ENCODE data around the gene SUMF2. TPM values are rescaled to one million over a fixed set of nuclear protein-coding genes. Genes with fewer than 3 reads are reported as not detected.
"Not testable (repeated sequence)": the region's sequence is repeated elsewhere in the genome, so short reads cannot be mapped to it uniquely, and the experiment has no call there.

The SUMF2 gene
- total RNA-seq, 1 donor from 2014 or later: 158 TPM

GRCh38 chr7:56046721-56047445 lies 17.2 kb upstream of the SUMF2 start:
- intact Hi-C loops (cut with micrococcal nuclease): no loop called here
- no peak for DNase-seq (ENCODE audit: low spot score)
- H3K27me3 Mint-ChIP-seq (ENCODE audit: low read depth): no peaks in the 10 kb centered on the region
- H3K4me3 Mint-ChIP-seq (ENCODE audit: low read depth): no peak overlapping the region
- H3K4me1 Mint-ChIP-seq (ENCODE audit: low read depth): peaks cover 11% of the 10 kb centered on the region
- H3K36me3 Mint-ChIP-seq (ENCODE audit: low read depth): peaks cover 19% of the 10 kb centered on the region
- no peak overlapping the region for H3K27ac Mint-ChIP-seq
- no peaks in the 10 kb centered on the region for H3K9me3 Mint-ChIP-seq

- DNase-seq (ENCODE audit: low spot score); H3K4me3 Mint-ChIP-seq (ENCODE audit: low read depth); H3K27ac Mint-ChIP-seq; H3K9me3 Mint-ChIP-seq; intact Hi-C loops (cut with micrococcal nuclease); H3K27me3 Mint-ChIP-seq (ENCODE audit: low read depth): not testable (repeated sequence)
- Mint-ChIP-seq H3K36me3 (ENCODE audit: low read depth) (peaks cover 18% of the 10 kb centered on the region), H3K4me1 (ENCODE audit: low read depth) (peaks cover 11% of the 10 kb centered on the region)
Measured at GRCh38 chr7:56047446-56048116, 16.5 kb upstream of the SUMF2 start.

- Mint-ChIP-seq H3K4me3 (ENCODE audit: low read depth) (no peak overlapping the region), H3K27ac (no peak overlapping the region), H3K27me3 (ENCODE audit: low read depth) (no peaks in the 10 kb centered on the region), H3K4me1 (ENCODE audit: low read depth) (peaks cover 16% of the 10 kb centered on the region), H3K36me3 (ENCODE audit: low read depth) (peaks cover 23% of the 10 kb centered on the region), H3K9me3 (no peaks in the 10 kb centered on the region)
- intact Hi-C loops (cut with micrococcal nuclease): no loop called here
- DNase-seq (ENCODE audit: low spot score): no peak
Measured at GRCh38 chr7:56048245-56048644, 15.8 kb upstream of the SUMF2 start.

- intact Hi-C loops (cut with micrococcal nuclease); H3K9me3 Mint-ChIP-seq; H3K4me3 Mint-ChIP-seq (ENCODE audit: low read depth); H3K27ac Mint-ChIP-seq; H3K27me3 Mint-ChIP-seq (ENCODE audit: low read depth); DNase-seq (ENCODE audit: low spot score): not testable (repeated sequence)
- Mint-ChIP-seq H3K36me3 (ENCODE audit: low read depth) (peaks cover 28% of the 10 kb centered on the region), H3K4me1 (ENCODE audit: low read depth) (peaks cover 17% of the 10 kb centered on the region)
Measured at GRCh38 chr7:56048763-56049162, 15.3 kb upstream of the SUMF2 start.

- peaks cover 46% of the 10 kb centered on the region for H3K36me3 Mint-ChIP-seq (ENCODE audit: low read depth)
- intact Hi-C loops (cut with micrococcal nuclease): loop anchor here (1.0 to 5.0 kb wide), 7 partner anchors 13 to 479 kb away; partner anchors contain the start of genes CHCHD2, MRPS17, NIPSNAP2 and SUMF2
Measured at GRCh38 chr7:56051053-56051338, 13.1 kb upstream of the SUMF2 start.

GRCh38 chr7:56051339-56052191 lies 12.5 kb upstream of the SUMF2 start, which contains the start of the genes CCT6A and PSPH:
Gene CCT6A, plus strand, starts transcription at chr7:56051765. Its CDS starts 84 bp downstream, at chr7:56051849.
Gene PSPH, minus strand, starts transcription at chr7:56051444. Its CDS starts 30,232 bp downstream, at chr7:56021212.
- Mint-ChIP-seq H3K27ac (peak within 1 kb of the TSS; percentile 93), H3K9me3 (no peaks in the 10 kb centered on the region), H3K36me3 (ENCODE audit: low read depth) (peaks cover 51% of the 10 kb centered on the region)

More at GRCh38 chr7:56051053-56051338, 13.1 kb upstream of the SUMF2 start:
- DNase-seq (ENCODE audit: low spot score): no peak
- Mint-ChIP-seq H3K27ac (peak overlapping the region; percentile 93), H3K27me3 (ENCODE audit: low read depth) (no peaks in the 10 kb centered on the region), H3K9me3 (no peaks in the 10 kb centered on the region), H3K4me1 (ENCODE audit: low read depth) (peaks cover 34% of the 10 kb centered on the region), H3K4me3 (ENCODE audit: low read depth) (peak overlapping the region; percentile 95)

GRCh38 chr7:56053379-56053778 lies 10.7 kb upstream of the SUMF2 start:
- Mint-ChIP-seq H3K27ac (peak overlapping the region; percentile 63), H3K36me3 (ENCODE audit: low read depth) (peaks cover 67% of the 10 kb centered on the region)
- intact Hi-C loops (cut with micrococcal nuclease): loop anchor here (5.0 kb wide), 1 partner anchor 481 kb away; the partner anchor contains the start of gene VOPP1

More at GRCh38 chr7:56051339-56052191, 12.5 kb upstream of the SUMF2 start, which contains the start of the genes CCT6A and PSPH:
- intact Hi-C loops (cut with micrococcal nuclease): loop anchor here (1.0 to 5.0 kb wide), 7 partner anchors 13 to 479 kb away; partner anchors contain the start of genes CHCHD2, MRPS17, NIPSNAP2 and SUMF2
- Mint-ChIP-seq H3K4me3 (ENCODE audit: low read depth) (peak within 1 kb of the TSS; percentile 95), H3K4me1 (ENCODE audit: low read depth) (peaks cover 36% of the 10 kb centered on the region), H3K27me3 (ENCODE audit: low read depth) (no peaks in the 10 kb centered on the region)
- DNase-seq (ENCODE audit: low spot score): peak; percentile 87

GRCh38 chr7:56053993-56054392 lies 10.1 kb upstream of the SUMF2 start:
- Mint-ChIP-seq H3K4me1 (ENCODE audit: low read depth) (peaks cover 33% of the 10 kb centered on the region), H3K27me3 (ENCODE audit: low read depth) (no peaks in the 10 kb centered on the region), H3K27ac (no peak overlapping the region), H3K36me3 (ENCODE audit: low read depth) (peaks cover 73% of the 10 kb centered on the region), H3K9me3 (no peaks in the 10 kb centered on the region), H3K4me3 (ENCODE audit: low read depth) (peak overlapping the region; percentile 52)
- no peak for DNase-seq (ENCODE audit: low spot score)
- intact Hi-C loops (cut with micrococcal nuclease): loop anchor here (5.0 kb wide), 1 partner anchor 482 kb away; the partner anchor contains the start of gene VOPP1

More at GRCh38 chr7:56053379-56053778, 10.7 kb upstream of the SUMF2 start:
- Mint-ChIP-seq H3K4me1 (ENCODE audit: low read depth) (peaks cover 33% of the 10 kb centered on the region), H3K9me3 (no peaks in the 10 kb centered on the region), H3K4me3 (ENCODE audit: low read depth) (peak overlapping the region; percentile 95), H3K27me3 (ENCODE audit: low read depth) (no peaks in the 10 kb centered on the region)
- DNase-seq (ENCODE audit: low spot score): no peak

- peak overlapping the region; percentile 59 for H3K4me3 Mint-ChIP-seq (ENCODE audit: low read depth)
Measured at GRCh38 chr7:56062382-56062781, 1.7 kb upstream of the SUMF2 start.

GRCh38 chr7:56063500-56063881 lies 595 bp upstream of the SUMF2 start:
- intact Hi-C loops (cut with micrococcal nuclease): loop anchor here (5.0 kb wide), 1 partner anchor 696 kb away; the partner anchor contains the start of gene LANCL2
- Mint-ChIP-seq H3K9me3 (no peaks in the 10 kb centered on the region), H3K36me3 (ENCODE audit: low read depth) (peaks cover 61% of the 10 kb centered on the region), H3K27ac (peak overlapping the region; percentile 78), H3K4me1 (ENCODE audit: low read depth) (peaks cover 38% of the 10 kb centered on the region), H3K4me3 (ENCODE audit: low read depth) (peak overlapping the region; percentile 90), H3K27me3 (ENCODE audit: low read depth) (no peaks in the 10 kb centered on the region)
- DNase-seq (ENCODE audit: low spot score): no peak

More at GRCh38 chr7:56062382-56062781, 1.7 kb upstream of the SUMF2 start:
- intact Hi-C loops (cut with micrococcal nuclease): loop anchor here (5.0 kb wide), 1 partner anchor 695 kb away; the partner anchor contains the start of gene LANCL2
- Mint-ChIP-seq H3K4me1 (ENCODE audit: low read depth) (peaks cover 38% of the 10 kb centered on the region), H3K27ac (peak overlapping the region; percentile 78), H3K36me3 (ENCODE audit: low read depth) (peaks cover 68% of the 10 kb centered on the region), H3K27me3 (ENCODE audit: low read depth) (no peaks in the 10 kb centered on the region), H3K9me3 (no peaks in the 10 kb centered on the region)
- no peak for DNase-seq (ENCODE audit: low spot score)

- H3K27me3 Mint-ChIP-seq (ENCODE audit: low read depth); H3K9me3 Mint-ChIP-seq; H3K27ac Mint-ChIP-seq; DNase-seq (ENCODE audit: low spot score); H3K4me3 Mint-ChIP-seq (ENCODE audit: low read depth); intact Hi-C loops (cut with micrococcal nuclease): not testable (repeated sequence)
- peaks cover 48% of the 10 kb centered on the region for H3K36me3 Mint-ChIP-seq (ENCODE audit: low read depth)
- peaks cover 27% of the 10 kb centered on the region for H3K4me1 Mint-ChIP-seq (ENCODE audit: low read depth)
Measured at GRCh38 chr7:56066376-56066775, 2.3 kb downstream of the SUMF2 start.

GRCh38 chr7:56074371-56074791 lies 10.3 kb downstream of the SUMF2 start:
- Mint-ChIP-seq H3K9me3 (no peaks in the 10 kb centered on the region), H3K4me3 (ENCODE audit: low read depth) (no peak overlapping the region), H3K27me3 (ENCODE audit: low read depth) (no peaks in the 10 kb centered on the region), H3K36me3 (ENCODE audit: low read depth) (peaks cover 36% of the 10 kb centered on the region), H3K4me1 (ENCODE audit: low read depth) (peaks cover 4% of the 10 kb centered on the region), H3K27ac (peak overlapping the region; percentile 13)
- peak; percentile 55 for DNase-seq (ENCODE audit: low spot score)
- intact Hi-C loops (cut with micrococcal nuclease): loop anchor here (1.0 kb wide), 2 partner anchors 70 to 433 kb away; no protein-coding TSS in a partner anchor
